NCI-H2107 (cell line): ENCODE results near the gene BTBD10.
"Not testable (repeated sequence)": the region's sequence is repeated elsewhere in the genome, so short reads cannot be mapped to it uniquely, and the experiment has no call there.

Source experiments
- DNase-seq: peaks from one replicate; lab custom pipeline; 2025; lab: John Stamatoyannopoulos, UW

BTBD10 gene

DNA sequence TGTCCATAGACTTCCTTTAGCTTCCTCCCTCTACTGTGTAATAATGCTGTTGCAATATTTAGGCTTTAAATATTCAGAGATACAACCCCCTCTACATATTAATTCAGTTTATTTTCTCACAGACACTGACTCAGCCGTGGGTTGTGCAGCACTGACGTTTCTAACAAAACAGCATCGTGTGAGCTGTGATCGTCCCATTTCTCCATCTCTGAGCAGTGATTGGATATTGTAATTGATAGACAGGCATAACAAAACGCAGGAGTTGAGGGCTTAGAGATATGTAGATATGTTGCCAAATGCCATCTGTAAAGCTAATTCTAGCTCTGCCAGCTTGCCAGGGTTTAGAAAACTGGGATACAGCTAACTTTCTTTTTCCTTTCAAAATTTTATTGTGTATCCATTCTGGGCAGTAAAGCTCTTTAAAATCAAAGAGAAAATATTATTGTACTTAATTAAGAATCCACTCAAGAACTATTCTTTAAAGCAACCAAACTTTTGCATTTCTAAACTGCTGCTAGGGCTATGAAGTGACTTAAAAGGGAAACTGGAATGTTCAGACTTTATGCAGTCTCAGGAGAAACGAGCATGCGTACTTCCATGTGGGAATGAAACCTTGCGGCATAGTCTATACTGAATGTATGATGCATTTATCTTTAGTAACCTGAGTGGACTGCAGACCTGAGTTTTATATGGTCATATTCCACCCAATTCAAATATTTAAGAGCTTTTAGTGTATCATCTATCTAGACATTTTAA lies 22.7 kb downstream of the BTBD10 start:
- no peak for DNase-seq

DNA sequence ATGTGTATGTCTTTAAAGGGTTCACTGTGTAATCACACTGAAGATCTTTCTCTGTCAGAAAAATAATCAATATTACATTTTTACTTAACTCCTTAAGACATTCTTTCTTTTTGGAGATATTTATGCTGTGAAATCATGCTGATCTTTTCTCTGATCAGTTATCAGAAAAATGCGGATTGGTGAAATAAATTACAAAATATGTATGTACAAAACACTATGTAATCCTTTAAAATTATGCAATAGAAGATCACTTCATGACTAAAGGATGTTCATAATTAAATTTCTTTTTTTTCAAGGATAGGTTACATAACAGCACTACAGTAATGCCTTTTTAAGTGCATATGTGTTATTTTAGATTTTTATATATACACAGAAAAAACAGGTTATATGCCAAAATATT lies 24.7 kb downstream of the BTBD10 start:
- no peak for DNase-seq

DNA sequence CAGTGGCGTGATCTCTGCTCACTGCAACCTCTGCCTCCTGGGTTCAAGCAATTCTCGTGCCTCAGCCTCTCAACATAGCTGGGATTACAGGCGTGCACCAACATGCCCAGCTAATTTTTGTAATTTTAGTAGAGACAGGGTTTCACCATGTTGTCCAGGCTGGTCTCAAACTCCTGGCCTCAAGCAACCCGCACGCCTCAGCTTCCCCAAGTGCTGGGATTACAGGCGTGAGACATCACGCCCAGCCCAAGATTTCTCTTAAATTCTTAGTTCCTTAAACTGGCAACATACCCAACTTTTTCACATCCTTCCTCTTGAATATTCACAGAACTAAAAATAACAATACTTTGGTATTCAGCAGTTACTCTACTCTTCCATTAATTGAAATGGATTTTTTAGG lies 26.2 kb downstream of the BTBD10 start:
- not testable (repeated sequence) for DNase-seq

DNA sequence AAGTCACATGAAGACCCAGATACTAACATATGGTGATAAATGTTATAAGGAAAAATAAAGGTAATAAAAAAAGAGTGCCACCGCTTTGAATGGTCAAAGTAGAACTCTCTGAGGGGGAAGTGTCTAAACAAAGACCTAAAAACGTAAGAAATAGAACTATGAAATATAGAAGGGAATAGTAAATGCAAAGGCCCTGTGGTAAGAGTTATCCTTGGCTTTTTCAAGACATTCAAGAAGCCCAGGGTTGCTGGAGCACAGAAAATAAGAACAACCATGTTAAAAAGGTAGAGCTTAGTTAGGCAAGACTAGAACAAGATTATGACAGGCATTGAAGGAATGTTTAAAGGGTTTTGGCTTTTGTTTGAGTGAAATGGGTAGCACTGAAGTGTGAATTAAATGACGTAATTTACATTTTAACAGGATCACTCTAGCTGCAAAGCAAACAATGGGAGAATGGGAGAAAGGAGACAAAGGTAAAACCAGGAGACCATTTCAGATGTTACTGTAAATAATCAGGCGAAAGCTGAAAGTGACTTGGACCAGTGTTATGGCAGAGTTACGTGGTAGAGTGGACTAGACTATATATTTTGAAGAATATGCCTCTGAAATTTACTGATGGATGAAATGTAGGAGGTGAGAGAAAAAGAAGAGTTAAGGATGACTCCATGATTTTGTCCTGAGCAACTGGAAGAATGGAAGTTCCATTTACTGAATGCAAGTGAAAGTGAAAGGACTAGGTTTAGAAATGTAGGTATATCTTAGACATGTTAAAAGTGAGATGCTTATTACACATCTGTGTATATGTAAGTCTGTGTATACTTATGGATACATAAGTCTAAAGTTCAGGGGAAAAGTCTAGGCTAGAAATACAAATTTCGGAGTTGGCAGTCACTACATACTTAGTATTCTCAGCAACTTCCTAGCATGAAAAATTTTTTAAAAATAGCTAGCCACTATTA lies 28.5 kb downstream of the BTBD10 start:
- no peak for DNase-seq

DNA sequence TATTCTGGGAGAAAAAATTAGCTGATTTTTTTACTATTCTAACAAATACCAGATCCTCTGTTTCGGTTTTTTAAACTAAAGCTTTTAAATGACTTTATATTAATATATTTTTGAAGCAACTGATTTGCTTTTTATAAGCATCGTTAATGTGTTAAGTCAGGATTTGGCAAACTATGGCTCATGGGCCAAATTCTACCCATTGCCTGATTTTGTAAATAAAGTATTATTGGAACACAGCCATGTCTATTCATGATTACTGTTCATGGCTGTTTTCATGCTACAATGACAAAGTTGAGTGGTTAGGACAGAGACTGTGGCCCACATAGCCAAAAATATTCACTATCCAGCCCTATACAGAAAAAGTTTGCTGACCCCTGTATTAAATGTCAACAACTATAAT lies 29.6 kb downstream of the BTBD10 start:
- no peak for DNase-seq

DNA sequence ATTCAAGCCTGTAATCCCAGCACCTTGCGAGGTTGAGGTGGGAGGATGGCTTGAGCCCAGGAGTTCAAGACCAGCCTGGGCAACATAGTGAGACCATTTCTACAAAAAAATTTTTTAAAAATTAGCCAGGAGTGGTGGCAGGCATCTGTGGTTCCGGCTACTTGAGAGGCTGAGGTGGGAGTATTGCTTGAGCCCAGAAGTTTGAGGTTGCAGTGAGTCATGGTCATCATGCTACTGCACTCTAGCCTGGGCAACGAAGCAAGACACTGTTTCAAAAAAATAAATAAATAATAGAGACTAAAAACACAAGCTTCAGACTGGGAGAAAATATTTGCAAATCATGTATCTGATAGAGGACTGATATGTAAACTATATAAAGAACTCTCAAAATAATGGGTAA lies 33.2 kb downstream of the BTBD10 start:
- DNase-seq, result no peak

DNA sequence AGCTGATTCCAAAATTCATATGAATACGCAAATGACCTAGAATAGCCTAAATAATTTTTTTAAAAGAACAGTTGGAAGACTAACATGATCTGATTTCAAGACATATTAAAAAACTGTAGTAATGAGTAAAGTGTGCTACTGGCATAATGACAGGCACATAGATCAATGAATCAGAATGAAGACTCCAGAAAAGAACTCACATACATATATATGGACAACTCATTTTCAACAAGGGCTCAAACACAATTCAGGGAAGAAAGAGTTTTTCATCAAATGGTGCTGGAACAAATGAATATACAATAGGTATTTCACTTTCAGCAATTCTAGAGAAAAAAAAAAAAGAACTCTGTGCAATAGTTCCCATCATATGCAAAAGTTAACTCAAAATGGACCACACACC lies 33.7 kb downstream of the BTBD10 start:
- no peak for DNase-seq

DNA sequence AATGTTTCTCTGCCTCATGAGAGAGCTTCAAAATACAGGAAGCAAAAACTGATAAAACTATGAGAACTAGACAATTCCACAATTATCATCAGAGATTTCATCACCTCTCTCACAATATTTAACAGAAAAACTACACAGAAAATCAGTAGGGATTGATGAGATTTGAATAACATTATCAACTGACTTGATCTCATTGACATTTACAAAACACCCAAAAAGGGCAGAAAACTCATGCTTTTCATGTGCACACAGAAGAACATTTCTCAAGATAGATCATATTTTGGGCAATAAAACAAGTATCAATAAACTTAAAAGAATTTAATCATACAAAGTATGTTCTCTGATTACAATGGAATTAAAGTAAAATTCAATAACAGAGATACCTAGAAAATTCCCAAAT lies 35.6 kb downstream of the BTBD10 start:
- DNase-seq, result no peak

DNA sequence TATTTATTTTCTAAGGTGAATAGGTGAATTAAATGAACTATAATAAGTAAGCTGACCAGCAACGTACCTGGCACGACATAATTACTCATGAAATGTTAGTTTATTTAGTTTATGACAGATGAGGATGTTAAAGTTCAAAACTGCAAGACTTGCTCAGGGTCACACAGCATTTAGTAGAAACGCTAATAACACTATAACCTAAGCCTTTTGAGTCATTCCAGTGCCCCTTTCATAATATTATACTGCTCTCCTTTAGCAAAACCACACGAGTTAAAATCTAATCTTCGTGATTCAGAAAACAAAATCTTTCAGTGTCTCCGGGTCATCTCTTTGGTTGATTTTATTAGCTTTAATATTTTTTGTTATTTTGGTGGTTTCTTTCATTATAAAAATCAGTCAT lies 39.6 kb downstream of the BTBD10 start:
- no peak for DNase-seq

DNA sequence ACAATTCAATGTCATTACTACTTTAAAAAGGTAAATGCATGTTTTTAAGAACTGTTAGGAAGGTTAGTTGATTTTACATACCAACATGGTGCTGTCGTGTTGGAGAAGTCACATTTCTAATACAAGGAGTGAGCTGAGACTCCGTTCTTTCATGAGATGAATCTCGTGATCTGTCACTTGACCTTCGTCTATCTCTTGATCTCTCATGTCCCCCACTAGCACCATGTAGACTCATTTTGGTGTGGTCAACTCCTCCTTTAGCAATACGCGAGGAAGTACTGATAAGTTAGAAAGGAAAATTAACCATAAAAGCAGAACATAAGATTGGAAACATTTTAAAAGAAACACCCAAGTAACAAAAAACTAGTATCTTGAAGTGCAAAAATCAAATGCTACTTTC lies 41.5 kb downstream of the BTBD10 start:
- no peak for DNase-seq

DNA sequence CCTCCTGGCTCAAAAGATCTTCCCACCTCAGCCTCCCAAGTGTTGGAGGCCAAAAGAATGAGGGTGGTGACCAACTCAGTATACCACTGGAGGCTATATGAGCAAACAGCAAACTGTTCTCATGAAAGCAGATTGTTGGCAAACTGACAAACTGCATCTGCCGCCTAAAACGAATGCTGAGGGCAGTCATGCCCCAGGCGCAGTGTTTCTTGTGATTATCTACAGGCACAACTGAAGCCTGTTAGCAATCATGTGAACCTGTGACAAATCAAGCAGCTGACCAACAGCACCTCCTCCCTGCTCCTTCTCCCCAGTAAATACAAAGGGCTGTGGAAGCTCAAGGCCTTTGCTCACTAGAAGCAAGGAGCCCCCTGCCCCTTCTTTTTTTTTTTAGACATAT lies 47.8 kb downstream of the BTBD10 start:
- DNase-seq, result no peak

DNA sequence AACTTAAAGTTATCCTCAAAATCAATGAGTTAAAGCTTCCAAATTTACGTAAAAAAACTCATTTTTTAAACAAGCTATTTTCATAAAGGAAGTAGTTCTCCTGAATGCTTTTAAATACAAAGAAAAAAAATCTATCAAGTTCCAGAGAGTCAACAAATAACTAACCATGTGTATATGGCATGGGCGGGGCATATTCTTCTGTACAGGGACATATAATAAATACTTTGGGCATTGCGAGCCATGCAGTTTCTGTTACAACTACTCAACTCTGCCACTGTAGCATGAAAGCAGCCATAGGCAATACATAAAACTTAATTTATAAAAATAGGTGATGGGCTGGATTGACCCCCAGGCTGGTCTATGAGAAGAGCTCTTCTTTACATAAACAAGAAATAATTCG lies 57.8 kb downstream of the BTBD10 start:
- DNase-seq, result no peak

DNA sequence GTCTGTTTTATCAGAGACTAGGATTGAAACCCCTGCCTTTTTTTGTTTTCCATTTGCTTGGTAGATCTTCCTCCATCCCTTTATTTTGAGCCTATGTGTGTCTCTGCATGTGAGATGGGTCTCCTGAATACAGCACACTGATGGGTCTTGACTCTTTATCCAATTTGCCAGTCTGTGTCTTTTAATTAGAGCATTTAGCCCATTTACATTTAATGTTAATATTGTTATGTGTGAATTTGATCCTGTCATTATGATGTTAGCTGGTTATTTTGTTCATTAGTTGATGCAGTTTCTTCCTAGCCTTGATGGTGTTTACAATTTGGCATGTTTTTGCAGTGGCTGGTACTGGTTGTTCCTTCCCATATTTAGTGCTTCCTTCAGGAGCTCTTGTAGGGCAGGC lies 64.7 kb downstream of the BTBD10 start:
- not testable (repeated sequence) for DNase-seq

DNA sequence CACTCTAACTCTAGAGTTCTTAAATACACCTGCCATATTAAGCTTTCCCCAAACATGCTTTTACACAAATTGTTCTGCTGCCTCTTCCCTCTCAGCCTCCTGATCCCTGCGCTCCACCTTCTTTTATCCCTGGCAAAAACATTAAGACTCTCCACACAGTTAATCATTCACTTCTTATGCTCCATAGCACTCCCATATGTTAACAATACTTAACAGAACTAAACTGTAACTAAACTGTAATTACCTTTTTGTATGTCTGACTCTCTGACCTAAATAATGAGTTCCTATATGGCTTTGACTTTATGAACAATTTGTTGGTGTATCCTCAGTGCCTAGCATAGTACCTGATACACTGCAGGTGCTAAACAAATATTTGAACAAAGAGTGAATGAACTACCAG lies 71.8 kb downstream of the BTBD10 start:
- no peak for DNase-seq

DNA sequence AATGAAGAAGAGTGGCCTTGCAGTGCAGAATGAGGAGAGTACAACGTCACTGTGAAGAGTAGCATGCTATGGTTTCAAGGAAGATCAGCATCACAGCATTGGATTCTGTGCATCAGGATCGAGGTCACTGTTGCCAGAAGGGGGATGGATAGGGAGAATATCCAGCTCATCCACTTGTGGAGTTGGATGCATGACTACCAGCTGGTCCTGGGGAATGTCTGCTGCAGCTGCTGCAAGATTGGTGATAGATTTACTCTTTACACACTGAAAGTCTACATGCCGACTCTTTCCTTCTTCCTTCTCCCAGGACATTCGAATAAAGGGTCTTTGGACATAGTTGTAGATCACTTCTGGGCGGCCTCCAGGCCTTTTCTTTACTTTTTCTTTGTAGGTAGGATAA lies 74.3 kb downstream of the BTBD10 start:
- DNase-seq, result no peak

DNA sequence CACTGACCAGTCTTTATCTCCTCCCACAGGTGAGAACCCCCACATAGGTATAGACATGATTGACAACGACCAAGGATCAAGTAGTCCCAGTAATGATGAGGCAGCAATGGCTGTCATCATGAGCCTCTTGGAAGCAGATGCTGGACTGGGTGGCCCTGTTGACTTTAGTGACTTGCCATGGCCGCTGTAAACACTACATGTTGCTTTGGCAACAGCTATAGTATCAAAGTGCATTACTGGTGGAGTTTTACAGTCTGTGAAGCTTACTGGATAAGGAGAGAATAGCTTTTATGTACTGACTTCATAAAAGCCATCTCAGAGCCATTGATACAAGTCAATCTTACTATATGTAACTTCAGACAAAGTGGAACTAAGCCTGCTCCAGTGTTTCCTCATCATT lies 76.5 kb downstream of the BTBD10 start:
- DNase-seq, result no peak

DNA sequence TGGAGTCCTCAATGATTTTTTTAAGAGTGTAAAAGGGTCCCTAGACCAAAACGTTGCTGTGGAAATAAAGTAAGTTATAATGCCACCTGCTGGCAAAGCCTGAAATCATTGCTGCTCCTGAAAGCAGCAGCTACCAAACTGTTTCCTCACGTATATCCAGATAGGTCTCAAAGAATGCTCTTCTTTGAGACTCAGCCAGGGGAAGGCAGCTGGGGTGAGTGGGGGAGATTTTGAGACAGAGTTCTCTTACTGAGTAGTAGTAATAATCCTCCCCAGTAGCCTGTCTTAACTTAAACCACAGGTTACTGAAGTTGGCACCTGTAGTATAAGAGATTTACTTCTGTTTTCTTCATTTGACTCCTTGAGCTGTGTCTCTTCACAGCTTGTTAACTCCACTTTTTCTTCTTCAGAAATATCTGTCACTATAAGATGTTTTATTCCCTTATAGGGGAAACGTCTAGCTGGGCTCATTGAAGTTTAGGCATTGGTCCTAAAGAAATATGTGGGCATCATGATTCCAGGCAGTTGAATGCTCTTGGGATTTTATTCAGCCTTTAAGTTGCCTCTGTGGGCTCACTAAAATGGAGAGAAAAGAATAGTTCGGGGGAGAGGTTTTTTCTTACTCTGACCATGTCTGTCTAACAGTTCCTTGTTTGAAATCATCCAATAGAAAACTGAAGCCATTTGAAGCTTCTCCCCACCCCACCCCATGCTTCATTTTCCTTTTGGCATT lies 77.9 kb downstream of the BTBD10 start:
- DNase-seq, result no peak

DNA sequence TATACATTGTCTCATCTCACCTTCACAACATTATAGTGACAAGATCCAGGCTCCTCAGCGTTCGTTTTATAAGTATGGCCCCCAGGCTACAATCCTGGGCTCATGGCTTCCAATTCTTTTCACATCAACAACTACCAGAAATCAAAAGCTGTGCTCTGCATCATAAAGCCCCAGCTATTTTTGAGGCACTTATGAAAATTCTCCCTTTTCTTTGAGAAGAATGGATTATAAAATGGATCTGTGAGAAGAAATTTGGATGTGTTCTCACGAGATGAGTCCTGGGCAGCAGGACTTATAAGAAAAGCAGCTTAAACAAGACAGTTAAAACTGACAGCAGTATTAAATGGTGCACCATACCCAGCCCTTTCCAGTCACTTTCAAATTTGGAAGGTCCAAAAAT lies 80.3 kb downstream of the BTBD10 start:
- DNase-seq, result no peak

DNA sequence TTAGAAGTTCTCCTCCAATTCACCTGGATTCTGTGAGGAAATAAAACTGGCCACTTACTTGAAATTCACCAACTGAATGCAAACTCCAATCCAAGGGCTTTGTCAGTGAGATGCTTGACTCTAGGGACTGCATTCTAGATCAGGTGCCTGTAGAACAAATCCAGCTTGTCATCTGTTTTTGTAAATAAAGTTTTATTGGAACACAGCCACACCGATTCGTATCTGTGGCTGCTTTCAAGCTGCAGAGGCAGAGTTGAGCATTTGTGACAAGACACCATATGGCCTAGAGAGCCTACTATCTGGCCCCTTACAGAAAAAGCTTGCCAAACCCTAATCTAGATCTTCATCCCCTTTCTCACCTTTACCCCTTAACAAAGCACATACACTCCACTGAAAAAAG lies 82.3 kb downstream of the BTBD10 start:
- DNase-seq, result no peak

DNA sequence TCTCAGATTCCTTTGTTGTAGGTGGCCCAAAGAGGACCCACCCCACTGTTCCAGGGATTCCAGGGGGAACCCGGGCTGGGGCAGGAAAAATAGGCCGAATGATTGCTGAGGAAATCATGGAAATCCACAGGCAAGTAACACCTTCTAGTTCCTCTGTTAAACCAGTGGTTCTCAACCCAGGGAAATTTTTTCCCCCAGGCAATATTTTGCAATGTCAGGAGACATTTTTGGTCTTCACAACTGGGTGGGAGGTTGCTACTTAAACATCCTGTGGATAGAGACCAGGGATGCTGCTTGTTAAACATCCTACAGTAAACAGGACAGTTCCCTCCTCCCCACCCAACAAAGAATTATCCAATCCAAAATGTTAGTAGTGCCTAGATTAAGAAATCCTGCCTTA lies 84.7 kb downstream of the BTBD10 start:
- no peak for DNase-seq

DNA sequence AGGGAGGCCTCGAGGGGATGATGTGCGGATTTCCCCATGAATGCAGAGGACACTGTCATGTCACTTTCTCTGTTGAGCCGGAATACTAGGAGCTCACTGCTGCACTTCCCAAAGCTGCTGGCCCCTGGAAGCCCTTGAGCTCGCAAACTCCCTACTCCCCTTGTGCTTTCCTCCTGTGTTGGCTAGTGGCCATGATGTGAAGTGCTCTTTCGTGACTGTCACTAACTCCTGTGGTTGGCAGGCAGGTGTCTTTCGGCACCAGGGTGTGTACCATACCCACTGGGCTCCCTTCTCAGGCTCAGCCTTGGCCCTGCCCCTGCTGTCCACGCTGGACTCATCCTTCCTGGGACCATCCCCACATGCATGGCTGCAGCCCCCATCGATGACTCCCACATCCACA lies 86.2 kb downstream of the BTBD10 start:
- DNase-seq, result no peak

DNA sequence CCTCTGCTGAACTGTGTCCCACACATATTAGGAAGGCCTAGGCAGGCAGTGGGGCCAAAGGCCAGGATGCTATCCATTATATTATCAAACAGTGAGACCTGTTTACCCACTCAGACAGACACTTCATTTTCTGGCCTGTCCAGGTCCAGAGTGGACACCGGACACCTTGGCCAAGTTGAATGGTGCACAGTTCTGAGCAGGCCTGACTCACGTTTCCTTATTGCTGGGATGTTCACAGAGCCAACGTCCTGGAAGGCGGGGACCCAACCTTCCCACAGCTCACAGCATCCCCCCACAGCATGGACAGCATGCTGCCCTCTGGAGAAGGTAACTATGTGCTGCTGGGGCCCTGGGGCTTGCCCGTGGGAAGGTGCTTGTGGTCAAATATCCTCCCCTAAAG lies 86.6 kb downstream of the BTBD10 start:
- no peak for DNase-seq

DNA sequence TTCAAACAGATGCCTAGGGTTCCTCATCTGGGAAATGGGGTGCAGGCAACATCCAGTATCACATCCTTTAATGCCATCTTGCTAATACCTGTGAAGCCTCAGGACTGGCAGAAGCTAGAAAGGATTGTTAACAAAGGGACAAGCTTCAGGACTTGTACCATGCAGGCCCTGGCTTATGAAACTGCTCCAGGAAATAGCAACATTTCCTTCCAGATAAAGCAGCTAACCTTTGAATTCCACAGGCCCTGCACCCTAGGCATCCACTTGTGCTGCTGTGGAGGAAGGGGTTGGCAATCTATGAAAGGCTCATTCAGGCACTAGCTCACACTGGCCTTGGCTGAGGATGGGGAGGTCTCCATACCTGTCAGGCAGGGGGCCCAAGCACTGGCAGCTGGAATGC lies 87.2 kb downstream of the BTBD10 start:
- no peak for DNase-seq
